GM12891 (cell line): ENCODE measurements around the gene RPS26.

Source experiments
- POLR2AphosphoS5 ChIP-seq: IDR thresholded peaks from 2 replicates; pipeline ENCODE4 v1.6.1; 2011; ENCODE audit warnings: low read depth, low read length, control low read depth
- TAF1 ChIP-seq: IDR thresholded peaks from 2 replicates; pipeline ENCODE4 v1.6.1; 2011; ENCODE audit warnings: low read depth, low read length, control low read depth

- TF ChIP-seq TAF1 (no peak), POLR2AphosphoS5 (no peak)
Observed at GRCh38 chr12:56082382-56082781, 40.7 kb downstream of the RPS26 start.
